ENCODE data around the gene HIVEP2. TPM values are rescaled to one million over a fixed set of nuclear protein-coding genes. Genes with fewer than 3 reads are reported as not detected.
A peak's percentile ranks its signal among the peaks of the same experiment; 100 is the strongest.

Gene HIVEP2
- total RNA-seq, 1 donor from 2014 or later: 26.6 TPM

DNA sequence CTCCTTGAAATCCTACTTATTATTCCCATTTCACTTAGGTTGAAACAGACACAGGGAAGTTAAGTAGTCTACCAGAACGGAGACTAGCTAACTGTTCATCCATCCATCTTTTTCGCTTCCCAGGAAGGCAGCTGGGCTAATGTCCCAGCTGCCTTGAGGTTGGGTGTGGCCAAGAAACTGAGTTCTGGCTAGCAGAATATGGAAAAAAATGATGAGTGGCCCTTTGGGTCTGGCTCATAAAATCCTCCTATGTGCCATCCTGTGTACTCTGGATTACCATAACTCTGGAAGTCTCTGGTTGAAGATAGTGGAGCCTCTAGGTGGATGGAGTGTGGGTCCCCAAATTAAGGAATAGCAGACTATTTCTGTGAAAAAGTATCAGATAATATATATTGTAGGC is 206.2 kb downstream of the HIVEP2 start:
- no peak for DNase-seq (ENCODE audit: low read depth)

DNA sequence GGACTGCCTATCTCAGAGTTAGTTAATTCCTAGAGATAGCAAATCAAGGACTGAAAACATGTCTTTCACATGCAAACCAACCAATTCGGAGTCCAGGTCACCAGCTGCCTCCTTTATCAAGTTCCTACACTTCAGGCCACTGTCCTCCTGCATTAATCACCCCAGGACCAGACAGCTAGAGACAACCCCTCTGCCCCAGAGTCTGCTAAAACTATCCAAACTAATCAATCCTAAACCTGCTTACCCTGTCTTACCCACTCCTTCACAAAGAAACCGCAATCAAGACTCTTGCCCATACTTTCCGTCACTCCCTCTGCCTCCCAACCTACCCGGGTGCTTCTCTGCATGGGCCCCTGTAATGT is 207.0 kb downstream of the HIVEP2 start:
- no peak for DNase-seq (ENCODE audit: low read depth)

DNA sequence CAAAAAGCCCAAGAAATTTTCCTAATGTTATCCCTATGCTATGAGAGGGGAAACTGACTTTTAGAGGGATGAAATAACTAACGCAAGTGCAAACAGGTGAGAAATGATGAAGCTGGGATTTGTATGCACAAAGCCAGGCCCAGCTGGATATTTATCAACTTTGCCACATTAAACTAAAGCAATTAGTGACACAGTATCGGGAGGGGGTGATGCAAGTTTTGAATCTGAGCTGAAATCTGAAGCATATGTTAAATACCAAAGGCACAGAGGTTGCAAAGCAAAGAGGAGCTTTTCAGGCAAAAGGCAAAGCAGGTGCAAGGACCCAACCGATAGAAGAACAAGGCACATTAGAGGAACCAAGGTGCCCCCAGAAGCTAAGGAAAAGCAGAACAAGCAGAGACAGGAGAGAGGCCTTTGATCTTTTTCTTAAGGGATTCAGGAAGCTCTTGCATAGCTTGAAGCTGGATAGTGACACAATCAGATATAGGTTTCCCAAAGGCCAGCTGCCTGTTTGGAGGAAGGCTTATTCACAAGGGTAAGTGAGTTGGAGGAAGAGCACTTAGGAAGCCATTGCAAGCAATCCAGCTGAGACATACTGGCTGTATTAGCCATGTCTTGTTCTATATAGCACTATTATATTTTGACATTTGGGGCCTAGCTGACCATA is 207.5 kb downstream of the HIVEP2 start:
- DNase-seq (ENCODE audit: low read depth): no peak

DNA sequence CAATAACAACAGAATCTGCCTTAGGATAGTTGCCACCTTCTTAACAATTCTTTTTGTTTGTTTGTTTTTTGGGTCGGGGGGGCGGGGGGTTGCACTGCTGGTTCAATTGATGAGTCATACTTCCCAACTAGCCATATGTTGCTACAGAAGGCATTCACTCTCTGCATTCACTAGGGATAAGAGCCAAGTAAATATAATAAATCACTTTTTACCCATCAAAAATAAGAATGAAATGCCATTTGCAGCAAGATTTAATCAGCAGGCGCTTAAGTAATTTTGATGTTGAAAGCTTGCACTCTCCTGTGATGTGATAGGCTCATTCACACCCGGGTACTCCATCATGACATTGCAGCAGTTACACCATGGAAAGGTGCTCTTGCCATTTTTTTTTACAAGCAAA is 209.8 kb downstream of the HIVEP2 start:
- peak; percentile 15 for DNase-seq (ENCODE audit: low read depth)

DNA sequence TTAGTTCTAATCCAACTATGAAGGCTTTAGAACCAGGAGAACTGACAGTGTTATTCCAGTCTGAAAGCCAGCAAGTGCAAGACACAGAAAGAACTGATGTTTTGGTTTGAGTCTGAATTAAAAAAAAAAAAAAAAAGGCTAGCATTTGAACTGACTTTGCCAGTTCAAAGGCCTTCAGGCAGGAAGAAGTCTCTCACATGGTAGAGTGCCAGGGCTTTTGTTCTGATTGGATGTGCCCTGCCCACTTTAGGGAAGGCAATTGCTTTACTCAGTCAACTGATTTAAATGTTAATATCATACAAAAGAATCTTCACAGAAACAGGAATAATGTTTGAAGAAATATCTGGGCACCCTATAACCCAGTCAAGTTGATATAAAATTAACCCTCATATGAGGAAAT is 212.2 kb downstream of the HIVEP2 start:
- no peak for DNase-seq (ENCODE audit: low read depth)

DNA sequence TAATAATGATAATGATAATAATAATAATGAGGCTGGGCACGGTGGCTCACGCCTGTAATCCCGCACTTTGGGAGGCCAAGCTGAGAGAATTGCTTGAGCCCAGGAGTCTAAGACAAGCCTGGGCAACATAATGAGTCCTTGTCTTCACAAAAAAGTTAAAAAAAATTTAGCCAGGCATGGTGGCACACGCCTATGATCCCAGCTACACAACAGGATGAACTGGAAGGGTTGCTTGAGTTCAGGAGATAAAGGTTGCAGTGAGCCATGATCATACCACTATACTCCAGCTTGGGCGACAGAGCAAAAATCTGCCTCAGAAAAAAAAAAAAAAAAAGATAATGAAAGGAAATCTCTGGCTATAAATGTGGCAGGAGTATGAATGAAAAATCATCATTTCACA is 213.4 kb downstream of the HIVEP2 start:
- DNase-seq (ENCODE audit: low read depth): no peak

DNA sequence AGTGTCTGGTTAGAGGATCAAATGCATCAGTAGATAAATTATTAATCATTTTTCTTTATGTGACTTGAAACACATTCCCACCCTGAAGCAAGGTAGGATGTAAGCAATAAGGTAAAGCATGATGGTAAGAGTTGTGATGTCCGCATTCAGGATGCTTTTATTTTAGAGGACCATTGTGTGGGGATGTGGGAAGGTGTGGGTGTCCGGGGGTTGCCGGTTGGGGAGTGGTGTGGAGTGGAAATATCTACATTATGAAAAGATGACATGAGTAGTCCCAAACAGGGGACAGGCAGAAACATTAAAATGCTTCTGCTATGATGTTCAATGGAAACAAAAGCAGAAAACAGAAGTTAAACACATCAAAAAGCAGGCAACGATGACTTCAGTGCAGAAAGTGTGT is 215.4 kb downstream of the HIVEP2 start:
- no peak for DNase-seq (ENCODE audit: low read depth)

DNA sequence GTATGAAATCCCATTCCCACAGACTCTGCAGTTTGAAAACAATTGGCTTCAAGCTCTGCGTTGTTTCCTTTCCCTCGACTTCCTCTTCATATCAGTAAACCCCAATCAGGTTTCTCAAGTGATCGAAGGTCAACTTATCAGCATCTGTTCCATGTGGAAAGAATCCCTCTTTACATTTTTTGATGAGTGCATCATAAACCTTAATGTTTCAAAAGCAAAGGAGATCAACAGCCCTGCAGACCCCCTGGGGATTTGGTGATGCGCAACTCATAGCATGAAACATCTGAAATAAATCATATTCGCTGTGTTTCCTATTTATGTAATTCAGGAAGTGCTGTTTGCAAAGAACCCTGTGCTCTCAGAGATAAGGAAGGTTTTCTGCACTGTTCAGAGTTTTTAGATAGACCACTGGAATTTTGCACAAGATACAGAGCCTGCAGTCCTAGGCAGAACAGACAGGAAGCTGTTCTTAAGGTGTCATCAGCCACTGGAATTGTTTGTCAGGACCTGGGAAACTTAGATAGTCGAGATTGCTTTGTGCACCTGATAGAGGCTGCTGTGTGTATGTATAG is 216.0 kb downstream of the HIVEP2 start:
- no peak for DNase-seq (ENCODE audit: low read depth)

DNA sequence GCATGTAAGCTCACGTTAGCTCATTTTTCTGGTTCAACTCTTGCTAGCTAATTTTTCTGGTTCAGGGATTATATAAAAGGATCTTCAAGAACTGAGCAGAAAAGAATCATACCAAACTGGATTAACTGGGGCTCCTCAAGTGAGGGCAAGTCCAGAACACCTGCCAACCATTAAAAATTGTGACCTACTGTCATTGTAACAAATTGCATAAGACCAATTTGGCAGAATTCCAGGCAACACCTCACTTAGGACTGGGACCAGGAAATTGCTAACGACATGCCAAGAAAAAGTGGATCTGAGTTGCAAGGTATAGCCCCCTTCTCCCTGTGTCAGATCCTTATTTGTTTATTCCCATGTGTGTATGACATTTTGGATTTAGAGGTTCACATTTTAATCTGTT is 216.6 kb downstream of the HIVEP2 start:
- peak; percentile 48 for DNase-seq (ENCODE audit: low read depth)

DNA sequence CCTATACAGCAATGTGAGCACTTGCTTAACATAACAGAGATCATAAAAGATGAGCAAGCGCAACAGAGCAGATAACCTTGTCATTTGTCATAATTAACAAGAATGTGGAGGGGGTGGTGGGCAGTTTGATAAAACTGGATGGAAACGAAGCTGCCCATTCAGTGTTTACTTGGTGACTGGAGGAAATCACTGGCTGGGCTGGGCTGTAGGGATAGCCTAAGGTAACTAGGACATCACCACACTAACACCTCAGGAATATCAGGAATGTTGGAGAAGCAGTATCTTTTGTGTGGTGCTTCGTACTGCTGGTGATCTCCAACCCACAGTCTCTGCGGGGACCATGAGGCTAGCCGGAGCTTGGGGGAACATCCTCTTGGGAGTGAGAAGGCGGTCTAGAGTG is 218.4 kb downstream of the HIVEP2 start:
- no peak for DNase-seq (ENCODE audit: low read depth)

DNA sequence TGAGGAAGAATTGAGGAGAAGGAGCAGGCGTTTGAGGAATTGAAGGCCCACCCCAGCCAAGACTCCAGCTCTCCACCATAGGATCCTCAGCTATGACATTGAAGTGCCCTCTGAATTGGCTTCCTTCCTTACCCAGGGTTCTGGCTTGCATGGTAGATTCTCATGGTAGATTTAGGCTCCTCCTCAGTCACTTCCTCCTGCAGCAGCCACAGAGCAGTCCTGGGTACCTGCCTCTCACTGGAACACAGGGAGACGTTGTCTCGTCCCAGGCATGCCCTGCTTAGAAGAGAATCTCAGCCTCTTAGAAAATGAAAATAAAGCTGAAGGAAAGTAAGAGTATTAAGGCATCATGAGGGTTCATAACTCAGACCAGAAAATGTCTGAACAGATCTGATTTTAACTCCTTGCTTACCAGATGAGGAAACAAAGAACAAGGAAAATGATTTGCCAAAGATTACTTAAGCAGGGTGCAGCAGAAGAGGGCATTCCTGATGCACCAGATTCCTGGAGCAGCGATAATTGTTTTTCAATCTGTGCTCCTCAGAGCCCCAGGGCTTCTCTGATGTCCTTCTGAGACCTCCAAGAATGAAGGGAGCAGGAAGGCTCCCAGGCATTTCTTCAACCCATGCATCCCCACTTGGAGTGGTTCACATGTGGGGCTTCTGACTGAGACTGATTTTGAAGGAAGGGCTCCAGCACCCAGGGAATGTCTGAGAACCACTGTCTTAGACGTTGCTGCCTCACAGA is 219.8 kb downstream of the HIVEP2 start:
- DNase-seq (ENCODE audit: low read depth): no peak

DNA sequence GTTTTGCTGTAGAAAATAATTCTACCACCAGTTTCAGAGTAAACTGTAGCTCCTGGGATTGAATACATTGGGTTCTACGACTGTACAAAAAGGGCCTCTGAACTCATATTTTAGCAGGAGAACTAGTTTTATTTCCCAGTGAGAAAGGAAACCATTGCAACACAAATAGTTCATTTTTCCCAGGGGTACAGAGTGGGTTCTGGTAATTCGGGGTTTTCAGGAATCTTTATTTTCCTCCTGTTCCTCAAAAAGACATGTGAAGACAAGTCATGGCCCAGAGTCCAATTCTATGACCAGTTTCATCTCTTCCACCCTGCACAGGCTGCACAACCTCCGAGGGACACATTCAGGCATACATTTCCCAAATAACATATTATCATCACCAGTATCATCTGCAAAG is 222.1 kb downstream of the HIVEP2 start:
- DNase-seq (ENCODE audit: low read depth): no peak

DNA sequence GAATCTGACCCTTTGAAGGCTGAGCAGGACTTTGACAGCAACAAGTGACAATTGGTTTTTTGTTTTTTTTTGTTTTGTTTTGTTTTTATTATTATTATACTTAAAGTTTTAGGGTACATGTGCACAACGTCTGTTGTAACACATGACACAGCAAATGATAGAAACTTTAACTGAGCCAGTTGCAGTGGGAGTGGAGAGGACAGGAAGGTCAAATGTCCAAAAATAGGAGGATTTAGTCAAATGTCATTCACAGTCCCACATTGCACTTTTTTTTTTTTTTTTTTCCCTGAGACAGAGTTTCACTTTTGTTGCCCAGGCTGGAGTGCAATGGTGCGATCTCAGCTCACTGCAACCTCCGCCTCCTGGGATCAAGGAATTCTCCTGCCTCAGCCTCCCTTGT is 223.0 kb downstream of the HIVEP2 start:
- no peak for DNase-seq (ENCODE audit: low read depth)

DNA sequence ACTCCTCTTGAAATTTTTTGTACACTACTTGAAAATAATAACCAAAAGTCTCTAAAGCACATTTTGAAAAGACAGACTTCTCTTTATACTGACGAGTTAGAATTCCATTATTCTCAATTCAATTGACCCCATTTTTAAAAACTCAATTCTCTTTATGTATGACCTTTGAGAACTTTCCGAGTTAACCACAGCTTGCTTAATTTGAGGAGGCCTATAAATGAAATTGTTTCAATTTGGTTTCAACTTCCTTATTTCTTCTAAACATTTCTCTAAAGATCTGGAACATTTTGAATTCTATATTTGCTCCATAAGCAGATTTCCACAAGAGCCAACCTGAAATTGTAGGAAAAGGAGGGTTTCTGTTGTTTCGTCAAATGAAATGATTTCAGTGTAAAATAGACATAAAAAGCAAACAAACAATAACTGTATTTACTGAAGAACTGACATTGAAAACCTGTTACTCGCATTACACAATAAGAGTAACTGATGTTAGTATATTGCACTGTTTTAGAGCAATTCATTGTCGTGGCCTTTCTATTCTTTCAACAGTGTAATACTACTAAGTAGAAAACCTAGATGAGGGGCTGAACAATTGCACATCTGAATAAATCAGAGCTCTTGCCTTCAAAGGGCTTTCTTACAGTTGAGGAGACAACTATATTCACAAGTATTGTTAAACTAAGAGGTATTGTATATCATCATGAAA is 223.6 kb downstream of the HIVEP2 start:
- DNase-seq (ENCODE audit: low read depth): no peak

DNA sequence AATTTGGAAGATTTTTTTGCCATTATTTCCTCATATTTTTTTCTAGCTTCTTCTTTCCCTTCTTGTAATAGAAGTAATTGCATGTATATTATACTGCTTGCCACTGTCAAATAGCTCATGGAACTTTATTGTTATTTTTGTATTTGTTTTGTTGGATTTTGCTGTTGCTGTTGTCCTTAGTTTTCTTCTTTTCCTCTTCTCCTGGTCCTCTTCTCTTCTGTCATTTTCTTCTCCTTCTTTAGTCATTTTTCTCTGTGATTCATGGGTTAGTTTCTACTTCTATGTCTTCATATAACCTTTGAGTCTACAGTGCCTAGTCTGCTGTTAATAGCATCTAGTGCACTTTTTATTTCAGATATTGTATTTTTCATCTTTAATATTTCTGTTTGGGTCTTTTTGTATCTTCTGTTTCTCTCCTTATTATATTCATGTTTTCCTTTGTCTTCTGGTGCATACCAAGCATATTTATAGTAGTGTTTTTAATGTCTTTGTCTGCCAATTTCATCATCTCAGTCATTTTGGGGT is 226.2 kb downstream of the HIVEP2 start:
- DNase-seq (ENCODE audit: low read depth): no peak

DNA sequence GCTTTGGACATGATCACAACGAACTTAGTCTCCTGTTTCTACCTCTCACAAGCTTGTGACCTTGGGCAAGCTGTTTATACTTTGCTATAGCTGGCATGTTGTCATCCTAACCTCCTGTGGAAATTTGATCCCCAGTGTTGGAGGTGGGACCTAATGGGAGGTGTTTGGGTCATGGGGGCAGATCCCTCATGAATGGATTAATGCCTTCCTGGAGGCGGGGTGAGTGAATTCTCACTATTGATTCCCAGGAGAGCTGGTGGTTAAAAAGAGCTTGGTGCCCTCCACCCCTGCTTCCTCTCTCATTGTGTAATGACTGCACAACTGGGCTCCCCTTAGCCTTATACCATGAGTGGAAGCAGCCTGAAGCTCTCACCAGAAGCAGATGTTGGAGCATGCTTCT is 228.9 kb downstream of the HIVEP2 start:
- DNase-seq (ENCODE audit: low read depth): peak; percentile 50

DNA sequence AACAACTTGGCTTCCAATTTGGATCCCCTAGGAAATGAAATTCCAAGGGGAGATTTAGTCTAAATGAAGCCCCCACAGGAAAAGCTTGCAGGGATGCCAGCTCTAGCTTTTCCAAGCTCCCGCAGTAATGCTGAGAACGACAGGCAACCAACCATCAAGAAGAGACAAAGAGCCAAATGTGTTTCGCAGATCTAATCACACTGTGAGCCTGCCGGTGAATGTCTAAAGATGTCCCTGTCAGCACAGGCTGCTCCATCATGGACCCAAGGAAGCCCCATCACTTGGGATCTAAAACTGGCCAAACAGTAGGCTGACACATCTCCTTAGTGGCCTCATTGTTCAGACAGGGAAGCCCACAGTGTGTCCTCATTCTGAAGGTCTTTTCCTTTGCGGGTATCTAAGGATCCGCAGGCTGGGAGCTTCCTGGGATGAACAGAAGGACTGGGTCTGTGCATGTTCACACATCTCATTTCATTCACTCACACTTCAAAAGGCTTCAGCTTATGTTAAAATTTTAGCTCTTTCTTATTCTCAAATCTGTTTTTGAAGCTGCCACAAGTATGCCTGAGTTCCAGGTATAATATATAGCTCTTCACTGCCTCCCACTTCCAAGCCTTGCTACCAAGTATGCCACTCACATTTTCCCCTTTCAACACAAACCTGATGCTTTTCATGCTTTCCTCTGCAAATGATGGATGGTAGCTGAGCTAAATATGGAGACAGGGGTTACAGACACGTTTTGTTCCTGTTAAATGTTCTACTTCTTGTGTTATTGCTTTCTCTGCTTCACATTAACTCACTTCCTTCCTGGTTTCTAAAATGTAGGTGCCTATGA is 229.8 kb downstream of the HIVEP2 start:
- no peak for DNase-seq (ENCODE audit: low read depth)

DNA sequence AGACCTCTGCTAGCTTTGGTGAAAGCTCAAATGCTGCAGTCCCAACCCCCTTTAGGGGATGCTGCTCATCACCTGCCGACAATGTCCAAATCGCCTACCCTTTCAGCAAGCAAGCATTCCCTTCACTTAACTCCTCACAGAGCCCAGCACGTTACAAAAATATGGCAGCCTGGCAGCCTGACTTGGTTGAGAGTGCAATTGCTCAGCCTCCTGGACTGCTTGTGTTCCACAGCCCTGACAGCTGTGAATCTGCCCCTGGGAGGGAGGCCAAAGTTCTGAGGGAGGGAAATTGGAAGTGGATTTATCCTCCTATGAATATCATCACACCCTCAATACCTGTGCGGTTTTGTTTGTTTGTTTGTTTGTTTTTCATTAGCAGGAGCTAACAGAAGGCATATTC is 231.0 kb downstream of the HIVEP2 start:
- DNase-seq (ENCODE audit: low read depth): no peak

DNA sequence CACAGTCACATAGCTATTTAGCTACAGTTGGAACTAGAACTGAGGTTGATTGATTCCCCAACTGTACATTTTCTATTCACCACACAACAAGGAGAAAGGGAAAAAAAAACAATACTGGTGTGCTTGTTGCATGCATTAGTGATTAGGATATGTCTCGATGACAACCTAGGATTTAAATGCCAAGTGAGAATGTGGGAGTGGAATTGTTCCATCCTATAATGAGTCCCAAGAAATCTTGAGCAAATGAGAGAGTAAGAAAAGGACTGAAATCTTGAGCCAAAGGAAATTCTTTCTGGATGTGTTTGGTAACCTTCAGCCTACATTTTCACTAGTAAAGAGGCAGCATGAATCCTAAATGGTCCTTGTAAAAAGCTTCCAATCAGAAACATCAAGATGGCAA is 232.7 kb downstream of the HIVEP2 start:
- DNase-seq (ENCODE audit: low read depth): no peak

DNA sequence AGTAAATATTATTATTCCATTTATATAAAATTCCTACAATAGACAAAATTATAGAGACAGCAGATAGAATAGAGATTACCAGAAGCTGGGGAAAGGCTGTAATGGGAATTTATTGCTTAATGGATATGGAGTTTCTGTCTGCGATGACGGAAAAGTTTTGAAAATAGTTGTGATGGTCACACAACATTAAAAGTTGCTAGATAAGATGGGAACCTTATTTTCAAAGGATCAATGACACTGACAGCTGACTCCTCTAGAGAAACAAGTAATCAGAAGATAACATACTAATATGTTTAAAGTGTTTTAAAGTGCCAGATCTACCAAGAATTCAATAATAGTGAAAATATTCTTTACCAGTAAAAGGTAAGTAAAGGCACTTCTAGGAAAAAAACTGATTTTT is 236.3 kb downstream of the HIVEP2 start:
- no peak for DNase-seq (ENCODE audit: low read depth)

DNA sequence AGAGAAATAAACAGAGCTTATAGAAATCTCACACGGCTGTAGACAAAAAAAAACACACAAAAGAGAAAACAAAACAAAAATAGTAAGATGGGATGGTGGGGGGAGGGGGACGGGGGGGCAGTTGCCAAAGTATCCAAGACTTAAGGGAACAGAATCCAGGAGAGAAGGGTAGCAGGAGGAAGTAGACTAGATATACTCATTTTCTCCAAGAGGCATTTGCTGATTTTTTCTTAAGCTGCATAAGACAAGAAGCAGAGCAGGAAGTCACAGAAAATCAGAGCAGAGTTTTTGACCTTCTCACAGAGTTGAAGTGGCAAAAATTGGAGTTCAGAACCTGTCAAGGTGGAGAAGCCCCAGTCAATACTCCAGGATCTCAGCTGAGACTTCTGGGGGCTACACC is 237.7 kb downstream of the HIVEP2 start:
- no peak for DNase-seq (ENCODE audit: low read depth)

DNA sequence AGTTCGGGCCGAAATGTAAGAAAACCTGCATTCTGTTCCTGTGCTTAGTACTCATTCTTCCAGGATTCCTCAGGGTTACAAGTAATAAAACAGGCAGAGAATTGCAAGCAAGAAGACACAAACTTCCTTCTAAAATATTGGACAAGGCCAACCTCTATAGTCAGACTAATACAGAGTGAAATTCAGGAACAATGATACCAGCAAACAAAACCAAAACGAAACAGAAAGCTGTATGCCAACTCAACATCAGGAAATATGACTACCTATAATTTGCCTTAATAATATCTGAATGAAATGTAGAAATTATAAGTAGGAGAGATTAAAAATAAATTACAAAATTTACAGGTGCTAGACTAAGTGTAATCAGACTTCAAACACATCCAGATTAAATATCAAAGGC is 238.8 kb downstream of the HIVEP2 start:
- DNase-seq (ENCODE audit: low read depth): no peak

All from renal cortical epithelial cell (primary cell).